Lung (tissue), 12 donors: ENCODE data around the gene NOVA2. TPM values are rescaled to one million over a fixed set of nuclear protein-coding genes. Genes with fewer than 3 reads are reported as not detected.

Source experiments
- ATAC-seq: fragments of 200-7000 bp; cut with Tn5 transposase; one replicate; pipeline ENCODE4 v1.9.1; 2020; ENCODE audit warnings: moderate number of reproducible peaks; ENCODE audit not compliant: insufficient read depth, low FRiP score
- DNase-seq, 3 donors: peaks; one replicate each; pipeline ENCODE4 v3.0.0-alpha.2; 2013 to 2017
- H3K27ac ChIP-seq, 2 donors: one replicate each; pipeline ENCODE4 v1.5.1; 2013; ENCODE audit warnings: mild to moderate bottlenecking in 2 of 2, moderate library complexity in 2 of 2, control low read depth in 1 of 2, inconsistent platforms in 1 of 2, low read depth in 1 of 2, low read length in 1 of 2
- H3K27me3 ChIP-seq, 3 donors: one replicate each; pipeline ENCODE4 v1.5.1; 2013; ENCODE audit warnings: low read length in 2 of 3; ENCODE audit not compliant: control insufficient read depth in 3 of 3, insufficient read depth in 3 of 3
- H3K36me3 ChIP-seq, 4 donors: one replicate each; pipeline ENCODE4 v1.5.1; 2013; ENCODE audit warnings: low read length in 4 of 4, mild to moderate bottlenecking in 1 of 4, moderate library complexity in 1 of 4; ENCODE audit not compliant: control insufficient read depth in 4 of 4, insufficient read depth in 4 of 4
- H3K4me1 ChIP-seq, 5 donors: one replicate each; pipeline ENCODE4 v1.5.1; 2013; ENCODE audit warnings: low read length in 5 of 5, mild to moderate bottlenecking in 2 of 5, moderate library complexity in 1 of 5; ENCODE audit not compliant: control insufficient read depth in 5 of 5, insufficient read depth in 5 of 5
- H3K4me3 ChIP-seq: one replicate; pipeline ENCODE4 v1.5.1; 2013; ENCODE audit warnings: mild to moderate bottlenecking, control low read depth, moderate library complexity
- H3K9ac ChIP-seq, 2 donors: one replicate each; pipeline ENCODE4 v1.5.1; 2013; ENCODE audit warnings: low read length in 2 of 2, control low read depth in 1 of 2; ENCODE audit not compliant: insufficient read depth in 1 of 2
- H3K9me3 ChIP-seq, 4 donors: one replicate each; pipeline ENCODE4 v1.5.1; 2013; ENCODE audit warnings: low read length in 3 of 4, mild to moderate bottlenecking in 1 of 4, moderate library complexity in 1 of 4; ENCODE audit not compliant: control insufficient read depth in 4 of 4, insufficient read depth in 3 of 4
- WGBS, 2 donors: extraction: QIAGEN DNeasy Blood & Tissue Kit; methylation state at CpG; one replicate each; pipeline ENCODE4 v1.1.7; 2013; 5-methylcytosine and 5-hydroxymethylcytosine counted together
- polyA plus RNA-seq, 2 donors: library from polyadenylated mRNA; stranded (reverse); fragments of 200-250 nt; gene quantifications; one replicate each; pipeline ENCODE4 v1.2.1, GENCODE V29; 2013
- total RNA-seq, 2 donors: library from RNA; depleted of rRNA in 1 of 2; stranded (reverse); fragments of >200 nt in 1 of 2; gene quantifications; one replicate each; pipeline ENCODE4 v1.2.1, GENCODE V29; 2014 to 2021
- TF ChIP-seq, protein P1 (sequence below): IDR thresholded peaks from 2 replicates; pipeline ENCODE4 v1.5.1; 2012; ENCODE audit warnings: mild to moderate bottlenecking; ENCODE audit errors: control extremely low read depth, extremely low read depth
- donor health status: control.
- donor health status: control.
- donor health status: Bipolar disorder and iron deficiency.
- donor health status: healthy.
- donor health status: DM: yes; HTN: yes; CAD: no.

Gene NOVA2
- total and polyA plus RNA-seq, 4 donors: 2.3 to 11.6 (median 4.8) TPM

GRCh38 chr19:45900738-45901431, 72.8 kb downstream of the NOVA2 start:
- TF ChIP-seq, protein P1, sequence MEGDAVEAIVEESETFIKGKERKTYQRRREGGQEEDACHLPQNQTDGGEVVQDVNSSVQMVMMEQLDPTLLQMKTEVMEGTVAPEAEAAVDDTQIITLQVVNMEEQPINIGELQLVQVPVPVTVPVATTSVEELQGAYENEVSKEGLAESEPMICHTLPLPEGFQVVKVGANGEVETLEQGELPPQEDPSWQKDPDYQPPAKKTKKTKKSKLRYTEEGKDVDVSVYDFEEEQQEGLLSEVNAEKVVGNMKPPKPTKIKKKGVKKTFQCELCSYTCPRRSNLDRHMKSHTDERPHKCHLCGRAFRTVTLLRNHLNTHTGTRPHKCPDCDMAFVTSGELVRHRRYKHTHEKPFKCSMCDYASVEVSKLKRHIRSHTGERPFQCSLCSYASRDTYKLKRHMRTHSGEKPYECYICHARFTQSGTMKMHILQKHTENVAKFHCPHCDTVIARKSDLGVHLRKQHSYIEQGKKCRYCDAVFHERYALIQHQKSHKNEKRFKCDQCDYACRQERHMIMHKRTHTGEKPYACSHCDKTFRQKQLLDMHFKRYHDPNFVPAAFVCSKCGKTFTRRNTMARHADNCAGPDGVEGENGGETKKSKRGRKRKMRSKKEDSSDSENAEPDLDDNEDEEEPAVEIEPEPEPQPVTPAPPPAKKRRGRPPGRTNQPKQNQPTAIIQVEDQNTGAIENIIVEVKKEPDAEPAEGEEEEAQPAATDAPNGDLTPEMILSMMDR: no peak
- H3K27me3 ChIP-seq: no peaks in the 10 kb centered on the region
- ATAC-seq (no peak), DNase-seq (no peak)
- no peaks in the 10 kb centered on the region for H3K9me3 ChIP-seq
- no peak overlapping the region for H3K9ac ChIP-seq
- H3K36me3 ChIP-seq: peaks cover 2 to 11% (median 6%) of the 10 kb centered on the region in 4 donors
- peak overlapping the region; percentile 76 for H3K4me3 ChIP-seq
- H3K27ac ChIP-seq: no peak overlapping the region
- peaks cover 0 to 14% (median 6%) of the 10 kb centered on the region in 5 donors for H3K4me1 ChIP-seq
- WGBS, 2 donors: 72 to 73% methylated on average over 22 of the region's 22 CpGs

- H3K36me3 ChIP-seq: peaks cover 2 to 16% (median 6%) of the 10 kb centered on the region in 4 donors
- H3K27me3 ChIP-seq: no peaks in the 10 kb centered on the region
- TF ChIP-seq, protein P1: no peak
- no peak overlapping the region for H3K27ac ChIP-seq
- H3K9me3 ChIP-seq: no peaks in the 10 kb centered on the region
- DNase-seq (no peak), ATAC-seq (no peak)
- no peak overlapping the region for H3K4me3 ChIP-seq
- 96 to 100% methylated on average over 4 of the region's 4 CpGs for WGBS, 2 donors
- H3K9ac ChIP-seq: no peak overlapping the region
- H3K4me1 ChIP-seq: peaks cover 0 to 14% (median 6%) of the 10 kb centered on the region in 5 donors
Measured at GRCh38 chr19:45899919-45900589, 73.6 kb downstream of the NOVA2 start.

GRCh38 chr19:45899253-45899652, 74.4 kb downstream of the NOVA2 start:
- no peaks in the 10 kb centered on the region for H3K9me3 ChIP-seq
- DNase-seq: no peak
- H3K4me3 ChIP-seq: no peak overlapping the region
- TF ChIP-seq, protein P1: no peak
- H3K9ac ChIP-seq: no peak overlapping the region
- ATAC-seq: no peak
- no peak overlapping the region for H3K27ac ChIP-seq
- peaks cover 2 to 16% (median 6%) of the 10 kb centered on the region in 4 donors for H3K36me3 ChIP-seq
- H3K27me3 ChIP-seq: no peaks in the 10 kb centered on the region
- 97 to 99% methylated on average over 7 of the region's 7 CpGs for WGBS, 2 donors
- peaks cover 0 to 14% (median 6%) of the 10 kb centered on the region in 5 donors for H3K4me1 ChIP-seq
